ENCODE results near the gene MRAS. TPM values are rescaled to one million over a fixed set of nuclear protein-coding genes. Genes with fewer than 3 reads are reported as not detected.
A peak's percentile ranks its signal among the peaks of the same experiment; 100 is the strongest.

The MRAS gene
- total and polyA plus RNA-seq, 2 of the 13 experiments (the other 11 are each of a cell fraction or from before 2014, with no cell fraction given): 8.8 to 36.2 TPM

GRCh38 chr3:138347960-138348753, at the start of gene MRAS (continued):
- TF ChIP-seq REST (IDR thresholded peaks at IDR 0.05; ENCODE audit: borderline replicate concordance in 1 of 2, low read depth in 1 of 2, low read length in 2 of 2) (0 out of 4 replicates have a peak, but pooled peaks of 1 of the 2 experiments have one; percentile 18), TARDBP (CRISPR knock-in tag; IDR thresholded peaks at IDR 0.05) (peak; percentile 43; the same call in 1 of the 2 replicates), ZC3H13 (CRISPR knock-in tag; IDR thresholded peaks at IDR 0.05) (no peak), SYNCRIP (IDR thresholded peaks at IDR 0.05; ENCODE audit: insufficient read depth, low read depth, low read length) (no peak), NFE2L1 (CRISPR knock-in tag; IDR thresholded peaks at IDR 0.05; ENCODE audit: borderline replicate concordance) (no peak), ZZZ3 (CRISPR knock-in tag; IDR thresholded peaks at IDR 0.05; ENCODE audit: borderline replicate concordance) (no peak), STAT6 (CRISPR knock-in tag; IDR thresholded peaks at IDR 0.05; ENCODE audit: borderline replicate concordance) (no peak), MAFF (IDR thresholded peaks at IDR 0.05; ENCODE audit: low read depth, low read length) (no peak), ZNF280B (CRISPR knock-in tag; IDR thresholded peaks at IDR 0.05; ENCODE audit: borderline replicate concordance) (peak; percentile 38; the same call in 1 of the 2 replicates), SATB2 (CRISPR knock-in tag; IDR thresholded peaks at IDR 0.05) (no peak), ZSCAN29 (CRISPR knock-in tag; conservative IDR thresholded peaks at IDR 0.05) (0 out of 2 replicates have a peak, but pooled peaks have one; percentile 50), ZNF878 (CRISPR knock-in tag; IDR thresholded peaks at IDR 0.05) (no peak), MAX (IDR thresholded peaks at IDR 0.05) (peak; percentile 78)
